OCI-LY7 (cell line): ENCODE measurements around the gene IDE. TPM values are rescaled to one million over a fixed set of nuclear protein-coding genes. Genes with fewer than 3 reads are reported as not detected.

Experiments
- BruUV-seq: library from RNA; stranded (reverse); fragments of 400-500 nt; replicated peaks from 2 replicates; lab custom pipeline; 2021; lab: Mats Ljungman, UMichigan
- CTCF ChIA-PET: fragments of 300-600 bp; sonication (Branson Sonifier 250); formaldehyde crosslinking; loops from one replicate; lab custom pipeline; 2022; ENCODE audit warnings: antibody characterized with exemption; ENCODE audit not compliant: unreplicated experiment; lab: Charles Lee
- POLR2A ChIA-PET: fragments of 300-600 bp; sonication (Branson Sonifier 250); formaldehyde crosslinking; loops from one replicate; lab custom pipeline; 2022; ENCODE audit warnings: antibody characterized with exemption; lab: Charles Lee
- DNase-seq: peaks from one replicate; pipeline ENCODE4 v3.0.0-alpha.2; 2015; ENCODE audit warnings: low spot score
- H2AFZ ChIP-seq: fragments of 200-600 bp; sonication (generic), shearing (Covaris generic); 2 replicates; pipeline ENCODE4 v1.6.1; 2014; ENCODE audit warnings: mild to moderate bottlenecking, antibody characterized with exemption, low read length, moderate library complexity
- H3K27ac ChIP-seq: fragments of 200-600 bp; sonication (generic); 2 replicates; pipeline ENCODE4 v1.5.1; 2014; ENCODE audit warnings: mixed run types, low read depth, mild to moderate bottlenecking, moderate library complexity, low read length, inconsistent platforms; ENCODE audit not compliant: poor library complexity, severe bottlenecking
- H3K36me3 ChIP-seq: fragments of 200-600 bp; sonication (generic); 2 replicates; pipeline ENCODE4 v1.6.1; 2014; ENCODE audit warnings: mild to moderate bottlenecking, antibody characterized with exemption, low read length, moderate library complexity, mixed read lengths; ENCODE audit not compliant: insufficient read depth
- H3K4me1 ChIP-seq: fragments of 200-600 bp; sonication (generic); 2 replicates; pipeline ENCODE4 v1.5.1; 2014; ENCODE audit warnings: mild to moderate bottlenecking, low read length; ENCODE audit not compliant: insufficient read depth, poor library complexity, severe bottlenecking
- H3K4me2 ChIP-seq: fragments of 200-600 bp; sonication (generic); 2 replicates; pipeline ENCODE4 v1.6.1; 2014; ENCODE audit warnings: mild to moderate bottlenecking, low read length
- H3K4me3 ChIP-seq: fragments of 200-600 bp; sonication (generic); 2 replicates; pipeline ENCODE4 v1.5.1; 2014; ENCODE audit warnings: mild to moderate bottlenecking, low read depth, low read length; ENCODE audit not compliant: poor library complexity, severe bottlenecking
- H3K79me2 ChIP-seq: fragments of 200-600 bp; sonication (generic); 2 replicates; pipeline ENCODE4 v1.6.1; 2016; ENCODE audit warnings: low read depth, mild to moderate bottlenecking, low read length, moderate library complexity, mixed read lengths; ENCODE audit not compliant: insufficient read depth
- H3K9me2 ChIP-seq: fragments of 200-600 bp; sonication (generic); 2 replicates; pipeline ENCODE4 v1.6.1; 2016; ENCODE audit warnings: mild to moderate bottlenecking, low read length, mixed read lengths; ENCODE audit not compliant: insufficient read depth
- H3K9me3 ChIP-seq: fragments of 200-600 bp; sonication (generic); 2 replicates; pipeline ENCODE4 v1.6.1; 2014; ENCODE audit warnings: mild to moderate bottlenecking, mixed run types, low read length, mixed read lengths
- H4K20me1 ChIP-seq: fragments of 200-600 bp; sonication (generic); 2 replicates; pipeline ENCODE4 v1.6.1; 2014; ENCODE audit warnings: mild to moderate bottlenecking, antibody characterized with exemption, low read length, moderate library complexity, mixed read lengths; ENCODE audit not compliant: insufficient read depth
- CTCF ChIP-seq: fragments of 200-600 bp; sonication (generic); conservative IDR thresholded peaks from 2 replicates; pipeline ENCODE4 v1.5.1; 2014; ENCODE audit warnings: mild to moderate bottlenecking, antibody characterized with exemption, low read length, moderate library complexity, mixed read lengths
- EZH2phosphoT487 ChIP-seq: fragments of 200-600 bp; sonication (generic); IDR thresholded peaks from 2 replicates; pipeline ENCODE4 v1.6.1; 2018; ENCODE audit warnings: low read depth, borderline replicate concordance, mild to moderate bottlenecking, mixed run types, antibody characterized with exemption, low read length, moderate library complexity, mixed read lengths
- intact Hi-C: fragments of 100-400 bp; cut with micrococcal nuclease; formaldehyde crosslinking; loops from one replicate; pipeline ENCODE4 v1.10.0; 2022; ENCODE audit not compliant: unreplicated experiment
- total RNA-seq, 2 experiments: library from RNA; depleted of rRNA in 1 of 2; stranded (reverse); fragments of >200 nt in 1 of 2; shearing (Covaris generic) in 1 of 2; gene quantifications; 2 replicates each; pipeline ENCODE4 v1.2.3, GENCODE V29; 2014 to 2022

Gene IDE
- total RNA-seq, 2 experiments from 2014 or later, result 14.2 to 42.4 TPM

GRCh38 chr10:92523639-92524038 lies 50.3 kb downstream of the IDE start:
- intact Hi-C loops, result no loop called here
- no peaks in the 10 kb centered on the region for H3K9me3 ChIP-seq
- H3K4me1 ChIP-seq, result no peaks in the 10 kb centered on the region
- no peaks in the 10 kb centered on the region for H4K20me1 ChIP-seq
- no peak overlapping the region for H3K4me3 ChIP-seq
- TF ChIP-seq EZH2phosphoT487 (no peak), CTCF (no peak)
- POLR2A ChIA-PET, result interaction anchor here (0.7 to 1.3 kb wide), 3 partner anchors 12 to 43 kb away, joined by 3 to 5 read pairs (median 3); no protein-coding TSS in a partner anchor
- H3K36me3 ChIP-seq, result peaks cover 8% of the 10 kb centered on the region; the same call in 1 of the 2 replicates
- no peaks in the 10 kb centered on the region for H3K79me2 ChIP-seq
- H3K4me2 ChIP-seq, result no peak overlapping the region
- CTCF ChIA-PET, result no interaction called here
- BruUV-seq, result no TSS peak
- H2AFZ ChIP-seq, result no peak overlapping the region
- no peak overlapping the region for H3K27ac ChIP-seq
- DNase-seq, result no peak
- H3K9me2 ChIP-seq, result no peaks in the 10 kb centered on the region

- Histone ChIP-seq H3K9me3 (no peaks in the 10 kb centered on the region), H2AFZ (no peak overlapping the region), H3K4me1 (no peaks in the 10 kb centered on the region), H3K27ac (no peak overlapping the region), H3K9me2 (no peaks in the 10 kb centered on the region), H3K36me3 (peaks cover 22% of the 10 kb centered on the region; the same call in 1 of the 2 replicates), H3K79me2 (no peaks in the 10 kb centered on the region), H4K20me1 (no peaks in the 10 kb centered on the region), H3K4me2 (no peak overlapping the region), H3K4me3 (no peak overlapping the region)
- ChIA-PET POLR2A (interaction anchor here (0.6 to 0.7 kb wide), 3 partner anchors 38 to 833 kb away, joined by 3 to 4 read pairs (median 4); no protein-coding TSS in a partner anchor), CTCF (interaction anchor here (0.5 to 1.3 kb wide), 2 partner anchors 57 to 331 kb away, joined by 4 to 5 read pairs; partner anchors contain the start of genes EXOC6 and IDE)
- no TSS peak for BruUV-seq
- intact Hi-C loops, result loop anchor here (1.0 to 2.0 kb wide), 2 partner anchors 57 to 364 kb away; partner anchors contain the start of gene IDE
- TF ChIP-seq CTCF (peak; percentile 99), EZH2phosphoT487 (no peak)
- DNase-seq, result peak; percentile 85
These were observed 56.7 kb downstream of the IDE start for GRCh38 chr10:92517034-92517655.

- no peaks in the 10 kb centered on the region for H3K9me2 ChIP-seq
- intact Hi-C loops, result no loop called here
- TF ChIP-seq CTCF, result no peak
- no peak for TF ChIP-seq EZH2phosphoT487
These were observed 65.0 kb downstream of the IDE start for GRCh38 chr10:92508866-92509265.

More at GRCh38 chr10:92508866-92509265, 65.0 kb downstream of the IDE start:
- ChIA-PET POLR2A (no interaction called here), CTCF (no interaction called here)
- Histone ChIP-seq H3K4me3 (no peak overlapping the region), H3K27ac (no peak overlapping the region), H4K20me1 (no peaks in the 10 kb centered on the region), H2AFZ (no peak overlapping the region), H3K4me2 (no peak overlapping the region), H3K36me3 (peaks cover 49% of the 10 kb centered on the region), H3K79me2 (no peaks in the 10 kb centered on the region), H3K4me1 (no peaks in the 10 kb centered on the region), H3K9me3 (no peaks in the 10 kb centered on the region)
- no TSS peak for BruUV-seq
- DNase-seq, result no peak
